Lung (tissue), 12 donors: ENCODE measurements around the gene ABHD14A. TPM values are rescaled to one million over a fixed set of nuclear protein-coding genes. Genes with fewer than 3 reads are reported as not detected.
A peak's percentile ranks its signal among the peaks of the same experiment; 100 is the strongest.

Experiments
- ATAC-seq: fragments of 200-7000 bp; cut with Tn5 transposase; one replicate; pipeline ENCODE4 v1.9.1; 2020; ENCODE audit warnings: moderate number of reproducible peaks; ENCODE audit not compliant: insufficient read depth, low FRiP score
- DNase-seq, 3 donors: peaks; one replicate each; pipeline ENCODE4 v3.0.0-alpha.2; 2013 to 2017
- H3K27ac ChIP-seq, 2 donors: one replicate each; pipeline ENCODE4 v1.5.1; 2013; ENCODE audit warnings: mild to moderate bottlenecking in 2 of 2, moderate library complexity in 2 of 2, control low read depth in 1 of 2, inconsistent platforms in 1 of 2, low read depth in 1 of 2, low read length in 1 of 2
- H3K27me3 ChIP-seq, 3 donors: one replicate each; pipeline ENCODE4 v1.5.1; 2013; ENCODE audit warnings: low read length in 2 of 3; ENCODE audit not compliant: control insufficient read depth in 3 of 3, insufficient read depth in 3 of 3
- H3K36me3 ChIP-seq, 4 donors: one replicate each; pipeline ENCODE4 v1.5.1; 2013; ENCODE audit warnings: low read length in 4 of 4, mild to moderate bottlenecking in 1 of 4, moderate library complexity in 1 of 4; ENCODE audit not compliant: control insufficient read depth in 4 of 4, insufficient read depth in 4 of 4
- H3K4me1 ChIP-seq, 5 donors: one replicate each; pipeline ENCODE4 v1.5.1; 2013; ENCODE audit warnings: low read length in 5 of 5, mild to moderate bottlenecking in 2 of 5, moderate library complexity in 1 of 5; ENCODE audit not compliant: control insufficient read depth in 5 of 5, insufficient read depth in 5 of 5
- H3K4me3 ChIP-seq: one replicate; pipeline ENCODE4 v1.5.1; 2013; ENCODE audit warnings: mild to moderate bottlenecking, control low read depth, moderate library complexity
- H3K9ac ChIP-seq, 2 donors: one replicate each; pipeline ENCODE4 v1.5.1; 2013; ENCODE audit warnings: low read length in 2 of 2, control low read depth in 1 of 2; ENCODE audit not compliant: insufficient read depth in 1 of 2
- H3K9me3 ChIP-seq, 4 donors: one replicate each; pipeline ENCODE4 v1.5.1; 2013; ENCODE audit warnings: low read length in 3 of 4, mild to moderate bottlenecking in 1 of 4, moderate library complexity in 1 of 4; ENCODE audit not compliant: control insufficient read depth in 4 of 4, insufficient read depth in 3 of 4
- WGBS, 2 donors: extraction: QIAGEN DNeasy Blood & Tissue Kit; methylation state at CpG; one replicate each; pipeline ENCODE4 v1.1.7; 2013; 5-methylcytosine and 5-hydroxymethylcytosine counted together
- polyA plus RNA-seq, 2 donors: library from polyadenylated mRNA; stranded (reverse); fragments of 200-250 nt; gene quantifications; one replicate each; pipeline ENCODE4 v1.2.1, GENCODE V29; 2013
- total RNA-seq, 2 donors: library from RNA; depleted of rRNA in 1 of 2; stranded (reverse); fragments of >200 nt in 1 of 2; gene quantifications; one replicate each; pipeline ENCODE4 v1.2.1, GENCODE V29; 2014 to 2021
- TF ChIP-seq, protein P1 (sequence below): IDR thresholded peaks from 2 replicates; pipeline ENCODE4 v1.5.1; 2012; ENCODE audit warnings: mild to moderate bottlenecking; ENCODE audit errors: control extremely low read depth, extremely low read depth
- donor health status: control.
- donor health status: control.
- donor health status: Bipolar disorder and iron deficiency.
- donor health status: healthy.
- donor health status: DM: yes; HTN: yes; CAD: no.

Gene ABHD14A
- total and polyA plus RNA-seq, 4 donors: 7.2 to 62.8 (median 21.8) TPM

DNA sequence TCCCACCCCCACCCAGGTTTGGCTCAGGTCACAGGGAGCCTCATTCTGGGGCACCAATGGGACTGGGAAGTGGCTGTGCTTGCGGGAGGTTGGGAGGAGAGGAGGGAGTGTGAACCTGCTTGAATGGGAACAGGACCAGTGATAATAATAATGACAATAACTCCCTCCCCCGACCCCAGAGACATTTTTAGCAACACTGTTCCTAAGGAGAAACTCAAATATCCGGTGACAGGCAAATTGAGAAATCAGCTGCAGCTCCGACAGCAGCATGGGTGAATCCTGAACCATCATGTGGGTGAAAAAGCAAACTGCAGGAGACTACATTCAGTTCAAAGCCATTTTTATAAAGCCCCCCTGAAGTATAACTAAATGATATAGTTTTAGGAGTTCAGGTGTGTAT is 32.4 kb downstream of the ABHD14A start:
- H3K27ac ChIP-seq: no peak overlapping the region
- H3K36me3 ChIP-seq: no peaks in the 10 kb centered on the region
- no peak for DNase-seq
- no peak for ATAC-seq
- 44 to 70% methylated on average over 4 of the region's 4 CpGs for WGBS, 2 donors
- TF ChIP-seq, protein P1, sequence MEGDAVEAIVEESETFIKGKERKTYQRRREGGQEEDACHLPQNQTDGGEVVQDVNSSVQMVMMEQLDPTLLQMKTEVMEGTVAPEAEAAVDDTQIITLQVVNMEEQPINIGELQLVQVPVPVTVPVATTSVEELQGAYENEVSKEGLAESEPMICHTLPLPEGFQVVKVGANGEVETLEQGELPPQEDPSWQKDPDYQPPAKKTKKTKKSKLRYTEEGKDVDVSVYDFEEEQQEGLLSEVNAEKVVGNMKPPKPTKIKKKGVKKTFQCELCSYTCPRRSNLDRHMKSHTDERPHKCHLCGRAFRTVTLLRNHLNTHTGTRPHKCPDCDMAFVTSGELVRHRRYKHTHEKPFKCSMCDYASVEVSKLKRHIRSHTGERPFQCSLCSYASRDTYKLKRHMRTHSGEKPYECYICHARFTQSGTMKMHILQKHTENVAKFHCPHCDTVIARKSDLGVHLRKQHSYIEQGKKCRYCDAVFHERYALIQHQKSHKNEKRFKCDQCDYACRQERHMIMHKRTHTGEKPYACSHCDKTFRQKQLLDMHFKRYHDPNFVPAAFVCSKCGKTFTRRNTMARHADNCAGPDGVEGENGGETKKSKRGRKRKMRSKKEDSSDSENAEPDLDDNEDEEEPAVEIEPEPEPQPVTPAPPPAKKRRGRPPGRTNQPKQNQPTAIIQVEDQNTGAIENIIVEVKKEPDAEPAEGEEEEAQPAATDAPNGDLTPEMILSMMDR: no peak
- peaks cover 0 to 22% (median 15%) of the 10 kb centered on the region in 5 donors for H3K4me1 ChIP-seq
- no peak overlapping the region for H3K4me3 ChIP-seq
- no peaks in the 10 kb centered on the region for H3K9me3 ChIP-seq
- H3K27me3 ChIP-seq: no peaks in the 10 kb centered on the region
- H3K9ac ChIP-seq: no peak overlapping the region

DNA sequence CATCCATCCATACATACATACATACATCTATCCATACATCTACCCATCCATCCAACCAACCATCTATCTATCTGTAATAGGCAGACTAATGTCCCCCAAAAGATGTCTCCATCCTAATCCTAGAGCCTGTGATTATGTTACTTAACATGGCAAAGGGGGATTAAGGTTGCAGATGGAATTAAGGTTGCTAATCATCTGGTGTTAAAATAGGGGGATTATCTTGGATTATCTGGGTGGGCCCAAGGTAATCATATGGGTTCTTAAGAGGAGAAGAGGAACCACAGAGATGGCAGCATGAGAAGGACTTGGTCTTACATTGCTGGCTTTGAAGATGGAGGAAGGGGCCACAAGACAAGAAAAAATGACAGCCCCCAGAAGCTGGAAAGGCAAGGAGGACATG is 35.6 kb downstream of the ABHD14A start:
- Histone ChIP-seq H3K27me3 (no peaks in the 10 kb centered on the region), H3K36me3 (no peaks in the 10 kb centered on the region), H3K9me3 (no peaks in the 10 kb centered on the region), H3K4me1 (peaks cover 0 to 32% (median 8%) of the 10 kb centered on the region in 5 donors), H3K27ac (no peak overlapping the region), H3K4me3 (no peak overlapping the region), H3K9ac (no peak overlapping the region)
- ATAC-seq (no peak), DNase-seq (no peak)
- TF ChIP-seq, protein P1: no peak

DNA sequence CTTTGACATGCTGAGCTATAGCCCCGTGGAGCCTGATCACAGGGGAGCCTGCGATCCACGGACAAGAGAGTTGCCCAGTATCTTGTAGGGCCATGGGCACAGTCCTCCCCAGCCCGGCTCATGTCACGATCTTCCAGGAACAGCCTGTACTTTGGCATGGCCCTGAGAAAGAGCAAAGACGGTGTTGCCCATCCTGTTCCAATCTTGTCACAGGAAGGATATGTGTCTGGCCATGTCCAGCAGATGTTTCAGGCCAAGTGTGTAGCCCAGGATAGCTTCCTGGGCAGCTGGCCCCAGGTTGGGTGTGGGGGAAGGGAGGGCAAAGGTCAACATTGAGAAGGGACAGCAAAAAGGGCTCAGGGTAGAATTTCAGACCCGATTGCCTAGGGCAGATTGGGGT is 37.8 kb downstream of the ABHD14A start:
- ATAC-seq (no peak), DNase-seq (no peak)
- no peak overlapping the region for H3K4me3 ChIP-seq
- H3K27ac ChIP-seq: peak overlapping the region in 1 of 2 donors; percentile 61
- peaks cover 0 to 23% (median 0%) of the 10 kb centered on the region in 5 donors for H3K4me1 ChIP-seq
- no peak overlapping the region for H3K9ac ChIP-seq
- WGBS, 2 donors: 53 to 65% methylated on average over 7 of the region's 7 CpGs
- TF ChIP-seq, protein P1: no peak
- no peaks in the 10 kb centered on the region for H3K27me3 ChIP-seq
- H3K36me3 ChIP-seq: no peaks in the 10 kb centered on the region
- H3K9me3 ChIP-seq: no peaks in the 10 kb centered on the region
